ENCODE measurements around the gene CNGA1.
"Not testable (repeated sequence)": the region's sequence is repeated elsewhere in the genome, so short reads cannot be mapped to it uniquely, and the experiment has no call there.

CNGA1 gene

GRCh38 chr4:48030470-48030869 is 14.0 kb upstream of the CNGA1 start:
- no peak for DNase-seq

DNA sequence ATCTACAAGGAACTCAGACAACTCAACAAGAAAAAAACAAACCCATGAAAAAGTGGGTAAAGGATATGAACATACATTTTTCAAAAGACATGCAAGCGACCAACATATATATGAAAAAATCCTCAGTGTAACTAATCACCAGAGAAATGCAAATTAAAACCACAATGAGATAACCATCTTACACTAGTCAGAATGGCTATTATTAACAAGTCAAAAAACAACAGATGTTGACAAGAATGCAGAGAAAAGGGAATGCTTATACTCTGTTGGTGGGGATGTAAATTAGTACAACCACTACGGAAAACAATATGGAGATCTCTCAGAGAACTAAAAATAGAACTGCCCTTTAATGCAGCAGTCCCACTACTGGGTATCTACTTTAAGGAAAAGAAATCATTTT is 12.2 kb upstream of the CNGA1 start:
- DNase-seq, result no peak

DNA sequence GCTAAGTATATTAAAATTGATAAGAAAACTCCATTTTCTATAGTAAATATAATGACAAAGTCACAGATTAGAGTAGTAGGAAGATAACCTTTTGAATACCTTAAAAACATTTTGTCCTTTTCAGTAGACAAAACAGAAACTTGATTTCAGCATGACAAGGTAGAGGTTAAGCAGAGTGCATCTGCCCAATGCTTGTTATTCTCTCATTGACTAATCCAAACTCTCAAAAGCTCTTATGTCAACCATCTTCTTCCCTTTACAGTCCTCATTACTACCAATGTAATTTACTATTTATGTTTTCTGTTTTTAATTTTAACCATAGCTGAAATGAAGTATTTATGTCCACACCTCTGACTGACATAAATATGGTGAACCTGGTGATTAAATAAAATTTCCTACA is 11.2 kb upstream of the CNGA1 start:
- DNase-seq, result no peak

DNA sequence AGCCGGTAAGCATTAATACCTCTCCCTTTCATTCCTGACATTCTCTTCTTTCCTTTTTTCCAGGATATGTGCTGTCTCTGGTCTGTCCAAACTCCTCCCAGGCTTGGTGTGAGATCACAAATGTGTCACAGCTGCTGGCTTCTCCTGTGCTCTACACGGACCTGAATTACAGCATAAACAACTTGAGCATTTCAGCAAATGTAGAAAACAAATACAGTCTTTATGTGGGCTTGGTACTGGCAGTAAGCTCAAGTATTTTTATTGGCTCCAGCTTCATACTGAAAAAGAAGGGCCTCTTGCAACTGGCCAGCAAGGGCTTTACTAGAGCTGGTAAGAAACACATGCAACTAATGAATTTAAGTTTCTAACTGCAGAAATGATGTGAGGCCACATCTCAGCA is 8.5 kb upstream of the CNGA1 start:
- no peak for DNase-seq

- DNase-seq, result no peak
Observed at GRCh38 chr4:48024522-48024921, 8.0 kb upstream of the CNGA1 start.

- peak in 1 of 4 experiments; percentile 19 for DNase-seq
Observed at GRCh38 chr4:48022192-48022799, 5.8 kb upstream of the CNGA1 start.

- no peak for DNase-seq
Observed at GRCh38 chr4:48021100-48021499, 4.6 kb upstream of the CNGA1 start.

DNA sequence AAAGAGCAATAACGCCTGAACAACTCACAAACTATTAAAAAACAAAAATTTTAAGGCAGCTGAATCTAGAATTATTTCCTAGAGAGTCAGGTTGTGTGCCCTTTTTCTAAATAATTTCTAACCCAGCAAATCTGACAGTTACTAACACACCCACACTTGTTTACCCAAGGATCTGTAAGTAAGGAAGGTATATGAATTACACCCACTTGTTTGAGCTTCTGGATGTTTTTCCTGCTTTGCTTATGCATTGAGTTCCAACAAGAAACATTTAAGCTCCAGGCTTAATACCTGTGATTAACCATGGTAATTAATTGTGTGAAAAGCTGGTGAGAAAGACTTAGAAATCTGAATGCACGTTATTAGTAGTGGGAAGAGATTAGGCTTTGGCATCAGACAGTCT is 1.6 kb upstream of the CNGA1 start:
- DNase-seq, result no peak

DNA sequence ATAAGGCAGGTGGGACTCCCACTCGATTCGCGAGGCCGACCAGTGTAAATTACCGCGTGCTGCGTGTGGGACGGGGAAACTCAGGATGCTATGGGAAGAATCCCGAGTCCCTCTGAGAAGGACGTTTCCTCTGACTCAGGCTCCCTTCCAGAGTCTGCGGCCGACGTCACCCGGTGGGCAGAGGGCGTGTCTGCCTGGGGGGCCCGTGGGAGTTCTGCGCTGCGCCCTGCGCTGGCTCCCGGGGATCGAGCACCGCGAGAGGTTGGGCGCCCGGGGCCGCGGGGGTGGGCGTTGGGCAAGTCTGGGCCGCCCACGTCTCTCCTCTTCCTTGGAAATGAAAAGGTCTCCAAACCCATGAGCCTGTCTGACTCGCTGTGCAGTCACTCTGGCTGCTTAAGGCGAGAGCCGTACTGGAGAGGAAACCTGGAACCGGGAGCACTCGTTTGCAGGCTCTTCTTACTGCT is 659 bp upstream of the CNGA1 start:
- DNase-seq, result peak; percentile 76 to 91 (median 88)

DNA sequence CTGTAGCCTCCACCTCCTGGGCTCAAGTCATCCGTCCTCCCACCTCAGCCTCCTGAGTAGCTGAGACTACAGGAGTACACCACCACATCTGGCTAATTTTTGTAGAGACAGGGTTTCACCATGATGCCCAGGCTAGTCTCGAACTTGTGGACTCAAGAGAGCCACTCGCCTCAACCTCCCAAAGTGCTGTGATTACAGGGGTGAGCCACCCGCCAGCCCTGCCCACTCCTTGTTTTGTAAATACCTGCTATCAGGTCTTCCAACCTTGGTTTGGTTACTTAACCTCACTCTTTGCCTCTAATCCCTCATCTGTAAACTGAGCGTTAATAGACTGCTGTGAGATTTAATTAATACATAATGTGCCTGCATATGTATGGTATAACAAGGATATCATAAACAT is 803 bp downstream of the CNGA1 start:
- DNase-seq, result no peak

DNA sequence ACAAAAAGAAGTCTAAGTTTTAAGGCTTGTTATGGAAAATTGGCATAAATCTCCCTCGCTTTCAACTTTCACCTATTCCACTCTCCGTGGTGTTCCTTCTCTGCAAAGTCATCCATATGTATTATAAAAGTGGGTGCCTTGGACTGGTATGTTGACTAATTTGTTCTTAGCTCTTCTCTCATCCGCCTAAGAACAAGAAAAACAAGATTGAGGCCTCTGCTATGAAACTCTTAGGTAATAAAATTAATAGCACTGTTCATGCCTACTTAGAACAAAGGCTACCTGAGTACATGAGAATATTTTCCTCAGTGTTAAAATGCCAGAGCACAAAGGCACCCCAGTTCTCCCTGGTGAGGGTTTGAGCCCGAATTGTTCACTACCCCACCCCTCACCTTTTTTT is 1.3 kb downstream of the CNGA1 start:
- no peak for DNase-seq

GRCh38 chr4:48012824-48013223 is 3.7 kb downstream of the CNGA1 start:
- peak; percentile 69 to 76 (median 71) for DNase-seq

DNA sequence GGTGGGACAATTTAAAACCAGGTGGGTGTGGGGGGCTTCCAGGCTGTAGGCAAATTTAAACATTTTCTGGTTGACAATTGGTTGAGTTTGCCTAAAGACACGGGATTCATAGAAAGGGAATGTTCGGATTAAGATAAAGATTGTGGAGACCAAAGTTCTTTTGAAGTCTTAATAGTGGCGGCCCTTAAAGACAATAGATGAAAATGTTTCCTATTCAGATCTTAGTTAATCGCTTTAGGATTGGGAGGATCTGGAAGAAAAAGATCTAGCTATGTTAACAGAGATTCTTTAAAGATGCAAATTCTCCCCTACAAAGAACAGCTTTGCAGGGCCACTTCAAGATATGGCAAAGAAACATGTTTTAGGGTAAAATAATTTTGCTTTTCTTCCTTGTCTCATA is 4.8 kb downstream of the CNGA1 start:
- no peak for DNase-seq

DNA sequence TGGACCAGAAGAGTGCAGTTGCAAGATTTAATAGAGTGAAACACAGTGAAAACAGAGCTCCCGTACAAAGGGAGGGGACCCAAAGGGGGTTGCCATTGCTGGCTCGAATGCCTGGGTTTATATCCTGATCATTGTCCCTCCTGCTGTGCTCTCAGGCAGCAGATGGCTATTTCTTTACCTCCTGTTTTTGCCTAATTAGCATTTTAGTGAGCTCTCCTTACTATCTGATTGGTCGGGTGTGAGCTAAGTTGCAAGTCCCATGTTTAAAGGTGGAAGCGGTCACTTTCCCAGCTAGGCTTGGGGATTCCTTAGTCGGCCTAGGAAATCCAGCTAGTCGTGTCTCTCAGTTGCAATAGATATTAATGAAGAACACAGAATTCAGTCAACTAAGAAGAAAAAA is 5.6 kb downstream of the CNGA1 start:
- not testable (repeated sequence) for DNase-seq

- DNase-seq, result no peak
Observed at GRCh38 chr4:48008021-48008596, 8.4 kb downstream of the CNGA1 start.

GRCh38 chr4:48005781-48006180 is 10.7 kb downstream of the CNGA1 start:
- no peak for DNase-seq

DNA sequence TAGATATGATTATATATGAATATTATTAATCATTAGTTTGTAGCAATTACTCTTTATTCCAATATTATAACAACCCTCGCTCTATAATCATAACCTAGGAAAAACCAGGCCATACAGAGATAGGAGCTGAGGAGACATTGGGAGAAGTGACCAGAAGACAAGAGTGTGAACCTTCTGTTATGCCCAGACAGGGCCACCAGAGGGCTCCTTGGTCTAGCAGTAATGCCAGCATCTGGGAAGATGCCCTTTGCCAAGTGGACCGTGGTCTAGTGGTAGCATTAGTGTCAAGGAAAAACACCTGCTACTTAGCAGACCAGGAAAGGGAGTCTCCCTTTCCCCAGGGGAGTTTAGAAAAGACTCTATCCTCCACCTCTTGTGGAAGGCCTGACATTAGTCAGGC is 12.9 kb downstream of the CNGA1 start:
- peak; percentile 48 to 71 (median 54) for DNase-seq

GRCh38 chr4:48002267-48002666 is 14.2 kb downstream of the CNGA1 start:
- no peak for DNase-seq

- no peak for DNase-seq
Observed at GRCh38 chr4:47996021-47996420, 20.5 kb downstream of the CNGA1 start.

- DNase-seq, result not testable (repeated sequence)
Observed at GRCh38 chr4:47992475-47992874, 24.0 kb downstream of the CNGA1 start.

- no peak for DNase-seq
Observed at GRCh38 chr4:47990145-47990544, 26.3 kb downstream of the CNGA1 start.

GRCh38 chr4:47974566-47974965 is 41.9 kb downstream of the CNGA1 start:
- peak; percentile 30 to 72 (median 62) for DNase-seq

DNA sequence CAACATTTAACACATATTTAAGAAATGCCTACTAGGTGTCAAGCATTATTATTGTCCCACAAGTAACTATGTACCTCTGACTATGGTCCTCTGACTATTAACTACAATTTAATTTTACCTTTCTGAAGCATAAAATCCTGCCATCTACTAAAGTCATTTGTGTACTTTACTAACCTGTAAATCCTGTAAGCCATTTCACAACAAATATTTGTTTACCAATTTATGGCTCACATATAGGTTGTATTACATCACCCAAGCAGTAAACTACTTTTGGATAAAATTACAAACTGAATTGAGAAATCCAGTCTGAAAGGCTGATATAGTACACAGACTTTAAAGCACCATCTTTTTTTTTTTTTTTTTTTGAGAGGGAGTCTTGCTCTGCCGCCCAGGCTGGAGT is 43.8 kb downstream of the CNGA1 start:
- DNase-seq, result no peak

DNA sequence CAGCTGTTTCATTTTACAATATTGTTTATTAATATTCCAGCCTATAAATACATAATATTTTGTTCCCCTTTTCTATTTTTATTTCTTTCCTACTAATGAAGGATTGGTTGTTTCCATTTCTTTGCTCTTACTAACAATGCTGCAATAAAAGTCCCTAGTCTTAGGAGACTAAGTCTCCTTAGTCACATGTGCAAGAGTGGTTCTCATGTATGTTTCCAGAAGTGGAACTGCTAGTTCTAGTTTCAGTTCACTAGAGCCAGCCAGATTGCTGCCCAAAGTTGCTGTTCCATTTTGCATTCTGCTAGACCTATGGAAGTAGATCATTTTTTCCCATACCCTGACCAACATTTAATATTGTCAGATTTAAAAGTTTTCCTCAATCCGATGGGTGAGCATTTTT is 44.3 kb downstream of the CNGA1 start:
- peak; percentile 62 to 87 (median 78) for DNase-seq

DNA sequence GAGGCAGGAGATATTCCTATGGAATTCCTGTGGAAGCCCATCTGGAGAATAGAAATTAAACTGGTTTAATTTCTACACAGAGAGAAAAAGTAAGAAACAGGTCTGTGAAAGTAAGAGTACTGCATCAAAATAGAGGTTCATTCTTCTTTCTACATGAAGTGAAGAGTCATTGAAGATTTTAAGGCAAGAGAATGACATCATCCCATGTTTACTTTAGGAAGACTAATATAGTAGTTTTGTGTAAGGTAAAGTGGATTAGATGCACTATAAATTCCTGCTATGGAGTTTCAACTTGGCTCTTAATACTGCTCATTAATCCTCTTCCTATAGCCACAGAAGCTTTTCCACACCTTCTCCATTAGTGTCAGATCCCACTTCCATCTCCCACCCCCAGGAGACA is 47.6 kb downstream of the CNGA1 start:
- DNase-seq, result no peak
